Kidney capillary endothelial cell (primary cell): ENCODE data around the gene TMED10.

ENCODE experiments used
- DNase-seq: peaks from one replicate; pipeline ENCODE4 v3.0.0-alpha.2; 2018; ENCODE audit warnings: low spot score

Gene TMED10

DNA sequence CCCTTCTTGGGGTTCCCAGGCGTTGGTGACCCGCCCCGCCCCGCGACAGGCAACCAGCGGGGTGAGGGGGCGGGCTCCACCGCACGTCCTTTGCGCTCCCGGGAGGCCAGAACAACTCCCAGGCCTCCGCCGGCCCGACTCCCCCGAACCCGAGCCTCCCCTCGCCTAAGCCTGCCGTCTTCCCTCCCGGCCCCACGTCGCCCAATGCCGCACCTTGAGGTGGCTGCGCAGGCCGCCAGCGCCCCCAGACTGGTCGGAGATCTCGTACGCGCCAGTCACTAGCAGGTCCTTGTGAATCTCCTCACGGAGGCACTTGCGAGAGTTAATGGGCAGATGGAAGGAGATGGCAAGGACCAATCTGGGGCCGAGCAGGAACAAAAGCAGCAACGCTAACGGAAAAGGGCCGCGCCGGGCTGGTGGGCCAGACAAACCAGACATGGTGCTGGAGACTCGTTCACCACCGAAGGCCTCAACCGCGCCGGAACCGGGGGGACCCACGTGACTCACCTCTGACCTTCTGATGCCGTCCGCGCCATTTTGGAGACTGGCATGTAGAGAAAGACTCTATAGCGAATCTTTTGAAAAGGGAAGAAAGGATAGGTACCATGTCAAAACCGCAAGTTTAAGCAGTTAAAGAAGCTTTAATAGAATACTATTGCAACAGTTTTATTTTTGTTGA is at the start of gene TMED10:
TSS of gene TMED10 (minus strand) at position 471 of the 679 bp plus-strand sequence. CDS start at position 438, 33 bp downstream.
- peak; percentile 98 for DNase-seq

DNA sequence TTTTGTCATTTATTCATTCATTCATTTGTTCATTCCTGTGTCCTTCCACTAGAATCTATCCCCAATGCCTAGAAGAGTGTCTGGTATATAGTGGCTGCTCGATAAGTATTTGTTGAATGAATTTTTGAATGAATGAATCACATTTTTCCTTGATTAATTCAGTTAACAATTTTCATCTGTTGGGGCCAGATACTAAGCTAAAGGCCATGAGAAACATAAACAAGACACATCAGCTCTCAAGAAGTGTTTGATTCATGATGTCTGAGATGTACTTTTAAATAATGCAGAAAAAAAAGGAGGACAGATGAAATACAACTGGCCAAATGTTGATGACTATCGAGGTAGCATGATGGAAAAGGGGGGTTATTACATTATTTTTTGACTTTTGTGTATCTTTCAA is 48.1 kb upstream of the TMED10 start:
- DNase-seq = no peak

DNA sequence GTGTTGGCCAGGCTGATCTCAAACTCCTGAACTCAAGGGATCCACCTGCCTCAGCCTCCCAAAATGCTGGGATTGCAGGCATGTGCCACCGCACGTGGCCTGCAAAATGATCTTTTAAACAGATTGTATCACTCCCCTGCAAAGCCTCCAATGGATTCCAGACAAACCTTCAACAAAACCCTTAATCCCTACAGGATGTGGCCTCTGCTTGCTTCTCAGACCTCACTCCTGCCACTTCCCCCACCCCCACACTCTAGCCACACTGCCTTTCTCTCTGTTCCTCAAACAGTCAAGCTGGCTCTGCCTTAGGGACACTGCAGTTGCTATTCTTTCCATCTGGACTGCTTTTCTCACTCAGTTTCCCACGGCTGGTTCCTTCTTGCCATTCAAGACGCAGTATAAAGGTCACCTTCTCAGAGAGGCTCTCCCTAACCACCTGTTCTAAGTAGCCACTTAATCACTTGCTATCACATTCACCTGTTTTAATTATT is 47.3 kb upstream of the TMED10 start:
- DNase-seq = no peak

DNA sequence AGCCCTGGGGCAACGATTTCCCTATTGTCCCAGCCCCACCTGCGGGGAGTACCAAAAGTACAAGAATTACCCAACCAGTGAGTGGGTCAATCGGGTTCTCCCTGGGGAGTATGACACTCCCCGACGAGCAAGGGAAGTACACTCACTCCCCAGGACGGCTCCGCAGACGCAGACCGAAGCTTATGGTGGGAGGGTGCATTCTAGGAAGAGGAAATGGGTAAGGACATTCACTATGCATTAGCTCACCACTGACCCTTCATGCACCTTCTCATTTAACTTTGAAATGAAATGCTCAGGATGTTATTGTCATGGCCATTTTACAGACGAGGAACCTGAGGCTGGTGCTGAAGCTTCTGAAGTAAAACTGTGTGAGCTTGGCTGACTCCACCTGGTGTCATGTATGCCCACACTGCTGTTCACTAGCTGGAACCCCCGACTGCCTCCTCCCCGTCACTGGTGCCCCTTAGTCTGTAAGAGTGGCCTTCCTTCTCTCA is 45.8 kb upstream of the TMED10 start:
- DNase-seq = peak; percentile 99

DNA sequence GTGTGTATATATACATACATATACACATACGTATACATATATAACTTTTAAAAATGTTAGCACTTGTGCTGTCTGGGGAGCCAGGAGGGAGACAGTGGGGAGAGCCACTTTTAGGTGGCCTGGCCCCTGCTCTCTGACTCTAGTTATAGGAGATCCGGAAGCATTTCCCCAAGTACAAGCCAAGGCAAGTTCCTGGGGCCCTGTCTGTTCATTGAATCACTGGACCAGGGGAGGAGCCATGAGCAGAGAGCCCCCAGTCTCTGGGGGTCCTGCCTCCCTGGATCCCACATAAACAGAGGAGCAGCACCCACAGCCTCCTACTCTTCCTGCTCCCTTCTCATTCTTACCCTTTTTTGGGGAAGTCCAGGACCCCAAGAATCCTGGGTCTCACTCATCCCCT is 45.4 kb upstream of the TMED10 start:
- DNase-seq = no peak

DNA sequence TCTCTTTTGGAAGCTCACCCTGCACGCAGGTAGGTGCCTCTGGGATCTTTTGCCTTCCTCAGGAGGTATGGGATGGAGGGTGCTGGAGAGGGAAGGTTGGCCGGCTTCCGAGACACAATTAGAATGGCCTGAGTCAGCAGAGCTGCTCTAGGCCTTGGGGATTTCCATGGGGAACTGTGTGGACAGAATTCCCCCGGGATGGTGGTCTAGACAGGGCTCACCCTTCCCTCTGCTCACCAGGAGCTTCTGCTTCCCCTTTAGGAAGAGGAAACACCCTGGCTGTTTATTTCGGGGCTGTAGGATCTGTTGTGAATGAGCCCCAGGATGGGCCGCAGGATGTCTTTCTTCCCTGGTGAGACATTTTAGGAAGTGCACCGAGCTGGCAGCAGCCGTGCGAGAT is 43.7 kb upstream of the TMED10 start:
- no peak for DNase-seq

DNA sequence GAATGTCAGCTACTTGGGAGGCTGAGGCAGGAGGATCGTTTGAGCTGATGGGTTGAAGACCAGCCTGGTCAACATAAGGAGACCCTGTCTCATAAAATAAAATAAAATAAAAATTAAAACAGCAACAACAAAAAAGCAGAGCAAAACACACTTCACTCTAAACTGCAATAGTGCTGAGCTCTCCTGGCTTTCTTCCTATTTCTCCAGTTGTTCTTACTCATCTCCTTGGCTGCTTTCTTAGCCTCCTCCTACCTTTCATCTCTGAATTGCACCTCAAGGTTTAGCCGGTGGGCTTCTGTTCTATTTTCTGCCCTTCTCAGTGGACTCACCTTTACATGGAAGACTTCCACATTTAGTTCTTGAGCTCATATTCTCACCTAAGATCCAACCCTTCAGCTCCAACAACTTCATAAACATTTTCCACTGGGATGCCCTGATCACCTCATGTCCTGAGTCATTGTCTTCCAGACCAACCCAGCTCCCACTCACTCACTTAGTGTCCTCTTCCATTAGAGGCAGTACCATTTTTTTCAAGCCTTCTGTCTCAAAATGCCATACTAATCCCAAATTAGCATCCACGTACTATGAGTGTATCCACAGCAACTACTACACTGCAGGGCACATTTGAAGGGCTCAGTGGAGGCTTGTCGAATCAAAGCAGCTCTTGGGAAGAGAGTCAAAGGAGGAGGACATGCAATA is 41.2 kb upstream of the TMED10 start:
- no peak for DNase-seq

DNA sequence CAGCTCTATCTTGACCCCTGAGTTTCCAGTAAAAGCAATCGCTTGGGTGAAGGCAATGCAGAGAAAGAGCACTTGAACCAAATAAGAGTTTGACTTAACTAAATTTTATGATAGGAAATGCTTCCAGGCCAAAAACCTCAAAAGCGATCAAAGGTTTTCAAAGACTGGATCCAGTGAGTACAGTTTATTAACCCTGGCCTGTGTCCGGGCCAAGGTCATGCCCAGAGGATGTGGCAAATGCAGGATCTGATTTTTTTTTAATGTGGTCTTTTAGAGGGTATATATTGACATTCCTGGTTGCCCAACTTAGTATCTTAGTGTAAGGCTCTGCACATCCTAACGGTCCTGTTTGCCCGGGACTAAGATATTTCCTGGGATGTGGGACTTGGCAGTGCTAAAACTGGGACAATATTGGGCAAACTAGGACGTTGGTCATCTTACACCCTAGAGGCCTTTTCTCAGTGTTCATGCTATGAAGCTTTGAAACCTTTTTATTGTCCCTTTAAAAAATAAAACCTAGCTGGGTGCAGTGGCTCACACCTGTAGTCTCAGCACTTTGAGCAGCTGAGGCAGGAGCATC is 40.1 kb upstream of the TMED10 start:
- no peak for DNase-seq

DNA sequence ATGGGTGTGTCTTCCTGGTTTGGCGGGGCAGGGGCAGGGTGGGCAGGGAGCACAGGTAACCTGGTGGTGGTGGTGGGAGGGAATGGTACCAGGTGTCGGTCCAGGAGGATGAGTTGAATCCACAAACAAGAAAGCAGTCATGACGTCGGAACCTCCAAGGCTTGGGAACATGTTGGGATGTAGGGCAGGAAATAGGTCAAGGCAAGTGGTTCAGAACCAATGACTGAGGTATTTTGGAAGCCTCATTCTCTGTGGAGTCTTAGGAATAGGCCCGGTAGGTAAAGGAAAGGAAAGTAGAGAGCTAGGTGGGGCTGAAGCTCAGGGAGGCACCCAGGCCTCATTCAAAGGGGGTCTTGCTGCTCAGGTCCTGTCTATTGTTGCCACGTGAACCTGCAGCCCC is 39.1 kb upstream of the TMED10 start:
- DNase-seq = no peak

DNA sequence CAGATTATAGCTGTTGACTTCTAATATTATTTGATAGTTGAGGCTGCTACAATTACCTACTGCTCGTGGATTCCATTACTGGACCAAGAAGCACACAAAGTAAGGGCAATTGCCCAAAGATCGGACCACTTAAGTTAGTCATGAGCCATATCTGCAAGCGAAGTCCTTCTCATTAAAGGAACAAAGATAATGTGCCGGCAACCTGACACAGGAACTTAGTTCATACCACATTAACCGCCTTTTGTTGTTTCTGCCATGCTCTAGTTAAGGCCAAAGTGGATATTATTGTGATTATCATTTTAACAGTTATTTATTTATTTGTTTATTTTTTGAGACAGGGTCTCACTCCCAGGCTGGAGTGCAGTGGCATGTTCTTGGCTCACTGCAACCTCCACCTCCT is 38.1 kb upstream of the TMED10 start:
- DNase-seq = no peak

DNA sequence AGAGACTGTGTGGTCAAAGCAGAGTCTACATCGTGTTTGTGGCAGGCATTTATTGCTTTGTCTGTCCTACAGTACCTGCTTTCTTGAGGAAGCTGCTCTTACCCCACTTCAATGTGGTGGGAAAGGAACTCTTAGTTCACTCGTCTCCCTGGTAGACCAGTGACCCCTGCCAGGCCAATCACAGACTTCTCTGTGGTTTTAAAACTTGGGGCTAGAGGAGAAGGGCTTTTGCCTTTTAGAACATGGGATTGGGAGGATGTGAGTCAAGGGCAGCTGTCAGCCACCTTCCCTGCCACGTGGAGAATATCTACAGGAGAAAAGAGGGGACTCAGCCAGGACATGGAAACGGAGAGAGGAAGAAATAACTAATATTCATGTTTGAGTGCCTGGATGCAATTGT is 36.8 kb upstream of the TMED10 start:
- DNase-seq = no peak

DNA sequence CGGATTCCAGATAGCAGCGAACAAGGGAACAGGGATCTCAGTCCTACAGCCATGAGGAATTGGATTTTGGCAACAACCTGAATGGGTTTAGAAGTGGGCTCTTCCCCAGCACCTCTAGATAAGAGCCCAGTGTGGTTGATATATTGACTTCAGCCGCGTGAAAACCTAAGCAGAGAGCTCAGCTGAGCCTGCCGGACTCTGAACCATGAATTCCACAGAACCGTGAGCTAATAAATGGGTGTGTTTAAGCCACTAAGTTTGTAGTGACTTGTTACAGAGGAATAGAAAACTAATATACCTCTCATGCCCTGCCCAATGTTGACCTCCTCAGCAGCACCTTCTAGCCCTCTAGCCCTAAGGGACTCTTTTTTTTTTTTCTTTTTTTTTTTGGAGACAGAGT is 32.4 kb upstream of the TMED10 start:
- DNase-seq = no peak

DNA sequence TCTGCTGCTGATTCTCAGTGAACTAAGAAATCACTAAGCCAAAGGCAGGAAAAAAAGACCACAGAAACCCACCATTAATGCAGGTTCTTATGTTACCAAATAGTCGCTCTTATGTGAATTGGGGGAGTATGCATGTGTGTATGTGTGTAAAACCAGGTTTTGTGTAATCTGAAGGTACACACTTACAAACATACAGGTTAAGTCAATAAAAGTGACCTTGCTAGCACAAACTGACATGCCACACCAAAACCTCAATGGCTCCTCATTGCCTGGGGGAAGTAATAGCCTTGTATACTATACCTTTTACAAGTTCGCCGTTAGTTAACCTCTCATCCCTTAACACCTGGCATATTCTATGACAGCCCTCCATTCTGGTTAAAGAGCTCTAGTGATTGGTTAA is 29.8 kb upstream of the TMED10 start:
- no peak for DNase-seq

DNA sequence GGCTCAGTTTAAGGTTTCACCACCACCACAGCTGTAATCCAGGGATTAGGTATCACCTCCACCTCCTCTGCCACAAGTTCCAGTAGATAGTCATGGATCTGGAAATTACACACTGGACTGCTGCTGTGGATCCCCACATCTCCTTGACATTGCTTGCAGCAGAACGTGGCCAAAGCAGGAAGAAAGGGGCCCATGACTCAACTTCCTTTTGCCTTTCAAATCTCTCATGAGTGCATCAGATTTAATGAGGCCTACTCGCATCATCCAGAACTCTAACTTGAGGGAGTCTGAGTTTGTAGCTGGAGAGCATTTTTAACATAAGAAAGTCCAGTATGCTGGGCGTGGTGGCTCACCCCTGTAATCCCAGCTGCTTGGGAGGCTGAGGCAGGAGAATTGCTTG is 29.2 kb upstream of the TMED10 start:
- peak; percentile 87 for DNase-seq

DNA sequence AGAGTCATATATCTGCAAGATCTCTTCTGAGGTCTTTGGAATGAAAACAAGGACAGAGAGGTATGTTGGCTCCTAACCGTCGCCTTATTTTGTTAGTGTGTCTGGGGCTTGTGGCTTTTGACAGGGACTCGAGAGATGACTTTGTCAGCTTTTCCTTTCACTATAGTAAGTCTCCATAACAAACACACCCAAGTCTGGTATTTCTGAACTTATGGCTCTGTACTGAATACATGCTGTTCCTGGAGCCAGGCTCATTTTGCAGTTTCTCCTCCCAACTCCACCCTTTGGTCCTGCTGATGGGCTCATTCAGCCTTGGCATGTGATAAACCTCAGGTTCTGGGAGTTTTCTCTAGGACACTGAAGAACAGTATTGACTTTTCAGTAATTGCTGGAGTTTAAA is 27.7 kb upstream of the TMED10 start:
- no peak for DNase-seq

DNA sequence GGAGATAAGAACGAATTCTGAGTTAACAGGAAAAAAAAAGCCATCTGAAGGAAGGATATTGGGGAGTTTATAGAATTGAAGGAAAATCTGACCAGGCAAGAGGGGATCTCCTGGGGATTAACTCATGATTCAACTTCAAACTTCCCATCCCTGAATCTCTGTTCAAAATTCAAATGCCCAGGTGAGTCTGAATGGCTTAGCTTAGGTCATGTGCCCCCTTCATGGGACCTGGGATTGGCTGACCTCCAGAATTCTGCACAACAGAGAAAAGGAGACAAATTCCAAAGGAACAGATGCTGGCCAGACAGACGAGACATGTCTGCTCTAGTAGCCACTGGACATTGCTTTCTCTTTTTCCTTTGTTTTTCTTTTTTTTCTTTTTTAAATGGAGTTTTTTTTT is 26.2 kb upstream of the TMED10 start:
- no peak for DNase-seq

DNA sequence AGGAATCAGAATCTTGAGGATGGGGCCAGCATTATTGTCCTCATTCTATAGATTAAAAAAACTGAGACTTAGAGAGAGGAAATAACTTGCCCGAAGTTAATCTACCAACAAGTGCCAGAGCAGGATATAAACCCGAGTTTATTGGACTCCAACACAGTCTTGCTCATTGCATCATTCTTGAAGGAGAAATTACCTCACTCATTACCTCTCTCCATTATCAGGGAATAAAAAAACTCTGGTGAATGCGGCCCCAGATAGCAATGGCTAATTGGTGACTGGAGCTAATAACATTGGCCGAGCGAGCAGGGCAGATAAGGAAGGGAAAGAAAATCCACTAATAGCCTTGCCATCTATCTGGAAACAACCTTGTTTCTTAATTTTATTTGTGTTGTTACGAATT is 24.7 kb upstream of the TMED10 start:
- no peak for DNase-seq

DNA sequence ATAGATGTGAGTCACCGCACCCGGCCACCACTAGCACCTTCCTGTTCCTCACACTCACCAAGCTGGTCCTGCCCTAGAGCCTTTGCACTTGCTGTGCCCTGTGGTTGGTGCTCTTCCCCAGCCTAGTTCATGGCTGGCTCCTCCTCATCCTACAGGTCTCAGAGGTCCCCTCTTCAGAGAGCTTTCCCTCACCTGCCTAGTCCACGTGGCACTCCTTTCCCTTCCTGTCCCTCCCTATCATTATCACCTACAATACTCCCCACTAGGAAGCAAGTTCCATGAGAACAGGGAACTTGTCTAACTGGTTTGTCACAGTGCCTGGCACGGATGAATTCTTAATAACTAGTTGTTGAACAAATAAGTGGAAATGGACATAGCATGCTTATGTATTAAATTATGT is 24.0 kb upstream of the TMED10 start:
- DNase-seq = no peak

DNA sequence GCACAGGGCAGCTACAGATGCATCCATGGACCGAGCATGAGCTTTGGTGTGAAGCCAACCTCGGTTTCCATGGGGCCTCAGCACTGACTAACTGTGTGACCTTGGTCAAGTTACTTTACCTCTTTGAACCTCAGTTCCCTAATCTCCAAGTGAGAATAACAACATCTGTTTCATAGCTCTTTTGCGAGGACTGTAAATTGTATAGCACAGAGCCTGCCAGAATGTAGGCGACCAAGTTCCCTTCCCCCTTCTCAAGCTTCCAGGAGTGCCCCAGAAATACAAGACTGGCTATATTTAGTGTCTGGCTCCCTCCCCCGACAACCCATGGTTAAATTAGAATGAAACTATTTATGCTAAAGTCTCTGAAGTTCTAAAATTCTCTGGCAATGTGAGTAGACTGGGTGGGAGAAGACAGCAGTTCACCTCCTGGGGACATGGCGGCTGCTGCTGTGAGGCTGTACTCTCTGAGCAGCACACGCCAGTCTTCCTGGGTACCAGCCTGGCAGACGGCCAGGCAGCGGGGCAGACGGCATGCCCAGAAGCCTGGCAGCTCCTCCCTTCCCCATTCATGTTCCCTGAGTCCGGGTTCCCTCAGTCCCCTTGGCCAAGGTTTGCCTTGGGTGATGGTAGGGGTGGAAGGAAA is 22.0 kb upstream of the TMED10 start:
- DNase-seq = no peak

DNA sequence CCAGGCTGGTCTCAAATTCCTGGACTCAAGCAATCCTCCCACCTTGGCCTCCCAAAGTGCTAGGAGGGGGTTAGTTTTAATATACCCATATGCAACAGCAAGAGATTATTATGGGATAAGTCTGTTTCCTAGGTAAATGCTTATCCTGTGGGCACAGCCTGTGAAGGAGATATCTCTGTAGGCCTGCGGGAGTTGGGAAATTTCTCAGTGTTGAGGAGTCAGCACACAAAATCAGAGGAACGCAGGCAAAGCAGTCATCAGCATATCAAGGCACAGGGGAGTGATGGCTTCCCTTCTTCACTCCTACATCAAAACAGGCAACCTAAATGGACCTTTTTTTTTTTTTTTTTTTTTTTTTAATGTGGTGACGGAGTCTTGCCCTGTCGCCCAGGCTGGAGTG is 20.9 kb upstream of the TMED10 start:
- DNase-seq = no peak

DNA sequence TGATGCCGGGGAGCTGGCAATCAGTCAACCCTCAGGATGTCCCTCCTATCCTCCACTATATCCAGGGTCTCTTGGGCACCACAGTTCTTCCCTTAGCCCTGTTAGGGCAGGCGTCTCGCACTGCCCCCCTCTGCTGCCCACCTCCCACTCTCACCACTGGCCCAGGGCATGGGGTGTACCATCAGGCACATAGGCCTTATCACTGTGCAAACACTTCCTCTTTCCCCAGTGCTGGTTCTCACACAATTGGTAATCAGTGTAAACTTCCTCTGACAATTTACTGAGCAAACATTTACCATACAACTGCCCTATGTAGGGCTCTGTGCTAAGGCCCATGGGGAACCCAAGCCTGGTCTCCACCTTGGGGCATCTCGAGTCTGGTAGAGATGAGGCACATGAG is 20.1 kb upstream of the TMED10 start:
- DNase-seq = no peak

DNA sequence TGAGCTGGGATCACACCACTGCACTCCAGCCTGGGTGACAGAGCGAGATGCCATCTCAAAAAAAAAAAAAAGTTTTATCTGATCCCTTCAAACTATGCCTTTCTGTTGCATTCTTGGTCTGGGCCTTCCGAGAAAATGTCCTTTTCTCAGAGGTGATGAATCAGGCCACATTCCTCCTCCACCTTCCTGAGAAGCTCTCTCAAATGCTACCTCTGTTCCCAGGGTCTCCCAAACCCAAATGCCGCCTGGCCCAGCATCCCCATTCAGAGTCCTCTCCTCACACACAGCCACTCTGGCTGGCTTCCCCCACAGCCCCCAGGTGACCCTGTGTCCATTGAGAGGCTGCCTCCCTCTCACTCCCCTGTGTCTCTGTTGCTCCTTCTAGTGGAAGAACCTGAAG is 19.7 kb upstream of the TMED10 start:
- DNase-seq = no peak

DNA sequence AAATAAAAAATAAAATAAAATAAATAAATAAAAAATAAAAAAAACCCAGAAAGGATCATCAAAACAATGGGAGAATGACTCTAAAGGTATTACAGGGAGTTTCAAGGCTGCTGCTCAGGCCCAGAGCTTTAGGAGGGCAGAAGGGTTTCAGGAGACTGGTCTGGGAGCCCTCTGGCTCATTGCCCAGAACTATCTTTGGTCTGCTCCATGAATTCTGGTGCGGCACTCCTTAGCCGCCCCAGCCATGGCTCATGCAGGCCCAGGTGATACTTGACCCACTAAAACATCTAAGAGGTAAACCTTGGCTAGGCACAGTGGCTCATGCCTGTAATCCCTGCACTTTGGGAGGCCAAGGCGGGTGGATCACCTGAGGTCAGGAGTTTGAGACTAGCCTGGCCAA is 14.7 kb upstream of the TMED10 start:
- no peak for DNase-seq
